ENCODE measurements around the gene CACNA1B.

DNA sequence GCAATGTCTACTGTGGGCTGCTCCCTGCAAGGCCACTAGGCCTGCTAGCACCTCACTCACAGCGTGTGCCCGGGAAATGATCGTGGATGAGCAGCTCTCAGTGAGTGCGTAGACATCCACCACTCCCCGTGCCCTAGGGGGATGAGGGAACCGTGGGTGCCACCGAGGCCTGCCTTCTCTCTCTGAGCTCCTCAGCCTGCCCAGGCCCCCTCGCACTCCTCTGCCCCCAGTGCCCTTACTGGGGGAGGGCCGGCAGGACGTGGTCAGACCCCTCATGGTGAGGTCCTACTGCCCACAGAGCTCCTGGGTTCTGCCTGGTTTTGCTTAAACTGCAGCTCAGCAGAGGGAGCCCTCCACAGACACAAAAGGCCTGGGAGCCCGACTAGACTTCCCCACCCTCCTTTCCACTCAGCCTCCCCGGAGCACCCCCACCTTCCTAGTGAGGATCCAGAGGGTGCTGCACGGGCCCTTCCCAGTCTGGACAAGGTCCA lies 220.0 kb downstream of the CACNA1B start:
- no peak for TF ChIP-seq POLR2A (IDR thresholded peaks at IDR 0.05)
- TF ChIP-seq, protein P1, sequence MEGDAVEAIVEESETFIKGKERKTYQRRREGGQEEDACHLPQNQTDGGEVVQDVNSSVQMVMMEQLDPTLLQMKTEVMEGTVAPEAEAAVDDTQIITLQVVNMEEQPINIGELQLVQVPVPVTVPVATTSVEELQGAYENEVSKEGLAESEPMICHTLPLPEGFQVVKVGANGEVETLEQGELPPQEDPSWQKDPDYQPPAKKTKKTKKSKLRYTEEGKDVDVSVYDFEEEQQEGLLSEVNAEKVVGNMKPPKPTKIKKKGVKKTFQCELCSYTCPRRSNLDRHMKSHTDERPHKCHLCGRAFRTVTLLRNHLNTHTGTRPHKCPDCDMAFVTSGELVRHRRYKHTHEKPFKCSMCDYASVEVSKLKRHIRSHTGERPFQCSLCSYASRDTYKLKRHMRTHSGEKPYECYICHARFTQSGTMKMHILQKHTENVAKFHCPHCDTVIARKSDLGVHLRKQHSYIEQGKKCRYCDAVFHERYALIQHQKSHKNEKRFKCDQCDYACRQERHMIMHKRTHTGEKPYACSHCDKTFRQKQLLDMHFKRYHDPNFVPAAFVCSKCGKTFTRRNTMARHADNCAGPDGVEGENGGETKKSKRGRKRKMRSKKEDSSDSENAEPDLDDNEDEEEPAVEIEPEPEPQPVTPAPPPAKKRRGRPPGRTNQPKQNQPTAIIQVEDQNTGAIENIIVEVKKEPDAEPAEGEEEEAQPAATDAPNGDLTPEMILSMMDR (IDR thresholded peaks at IDR 0.05): no peak
- no peak for TF ChIP-seq POLR2AphosphoS5 (IDR thresholded peaks at IDR 0.05)
- no peak for TF ChIP-seq EP300 (IDR thresholded peaks at IDR 0.05)

All from suprapubic skin (tissue), 4 donors.